GOT3 (cell line): ENCODE measurements around the gene KIF3B.
A peak's percentile ranks its signal among the peaks of the same experiment; 100 is the strongest.
"Not testable (repeated sequence)": the region's sequence is repeated elsewhere in the genome, so short reads cannot be mapped to it uniquely, and the experiment has no call there.

ENCODE experiments used
- DNase-seq: peaks from one replicate; lab custom pipeline; 2025; ENCODE audit warnings: mixed read lengths; lab: John Stamatoyannopoulos, UW

The KIF3B gene

GRCh38 chr20:32277361-32278198, at the start of gene KIF3B:
KIF3B (plus strand) TSS chr20:32277651; CDS start chr20:32309778, 32,127 bp downstream.
- DNase-seq, result peak; percentile 72

GRCh38 chr20:32227744-32228688, 49.4 kb upstream of the KIF3B start:
- no peak for DNase-seq

GRCh38 chr20:32229251-32229747, 48.2 kb upstream of the KIF3B start:
- DNase-seq, result no peak

DNA sequence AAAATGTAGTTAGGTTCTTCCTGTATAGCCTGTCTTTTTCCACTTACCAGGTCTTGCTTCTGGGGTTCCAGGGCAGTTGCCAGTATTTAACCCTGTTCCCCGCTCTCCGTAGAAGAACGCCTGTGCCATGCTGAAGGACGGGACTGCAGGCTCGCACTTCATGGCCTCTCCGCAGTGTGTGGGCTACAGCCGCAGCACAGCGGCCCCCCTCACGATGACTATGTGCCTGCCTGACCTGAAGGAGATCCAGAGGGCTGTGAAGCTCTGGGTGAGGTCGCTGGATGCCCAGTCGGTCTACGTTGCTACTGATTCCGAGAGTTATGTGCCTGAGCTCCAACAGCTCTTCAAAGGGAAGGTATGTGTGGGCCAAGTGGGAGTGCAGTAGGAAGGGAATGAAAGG, 46.7 kb upstream of the KIF3B start:
- DNase-seq, result no peak

- DNase-seq, result no peak
Measured at GRCh38 chr20:32231245-32231644, 46.2 kb upstream of the KIF3B start.

- no peak for DNase-seq
Measured at GRCh38 chr20:32231847-32232246, 45.6 kb upstream of the KIF3B start.

DNA sequence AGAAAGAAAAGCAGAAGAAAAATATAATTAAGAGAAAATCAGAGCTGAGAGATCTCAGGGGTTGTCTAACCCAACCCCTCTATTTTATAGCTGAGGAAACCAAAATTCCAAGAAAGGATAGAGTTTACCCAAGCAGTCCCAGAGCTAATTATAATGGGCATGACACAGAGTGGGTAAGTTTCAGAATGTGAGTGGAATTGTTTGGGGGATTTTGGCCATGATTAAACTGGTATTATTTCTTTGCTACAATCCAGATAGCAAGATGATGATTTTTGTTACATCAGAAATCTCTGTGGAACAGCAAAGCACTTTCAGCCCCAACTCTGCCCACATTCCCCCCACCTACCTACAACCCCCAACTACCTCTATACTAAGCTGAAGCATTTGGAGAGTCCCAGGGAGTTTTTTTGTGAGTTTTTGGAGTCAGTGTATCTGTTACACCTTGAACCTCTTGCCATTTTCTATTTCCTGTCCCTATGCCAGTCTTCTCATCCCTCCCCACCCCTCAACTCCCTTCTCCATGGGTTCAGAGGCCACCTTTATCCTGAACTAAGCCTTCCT, 45.0 kb upstream of the KIF3B start:
- no peak for DNase-seq

DNA sequence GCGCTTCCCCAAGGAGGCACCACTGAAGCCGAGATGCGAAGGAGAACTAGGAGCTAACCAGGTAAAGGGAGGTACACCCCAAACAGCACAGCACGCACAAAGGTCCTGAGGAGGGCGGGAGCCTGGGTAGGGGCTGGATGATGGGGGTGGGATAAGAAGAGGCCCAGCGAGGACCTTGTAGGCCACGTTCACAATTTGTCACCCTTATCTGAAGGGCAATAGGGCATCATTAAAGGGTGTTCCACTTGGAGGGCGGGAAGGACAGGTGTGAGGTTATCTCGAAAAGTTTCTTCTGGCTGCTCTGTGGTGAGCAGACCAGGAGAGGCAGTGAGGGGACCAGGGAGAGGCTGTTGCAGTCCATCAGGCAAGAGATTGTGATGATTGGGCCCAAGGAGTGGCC, 44.2 kb upstream of the KIF3B start:
- DNase-seq, result no peak

DNA sequence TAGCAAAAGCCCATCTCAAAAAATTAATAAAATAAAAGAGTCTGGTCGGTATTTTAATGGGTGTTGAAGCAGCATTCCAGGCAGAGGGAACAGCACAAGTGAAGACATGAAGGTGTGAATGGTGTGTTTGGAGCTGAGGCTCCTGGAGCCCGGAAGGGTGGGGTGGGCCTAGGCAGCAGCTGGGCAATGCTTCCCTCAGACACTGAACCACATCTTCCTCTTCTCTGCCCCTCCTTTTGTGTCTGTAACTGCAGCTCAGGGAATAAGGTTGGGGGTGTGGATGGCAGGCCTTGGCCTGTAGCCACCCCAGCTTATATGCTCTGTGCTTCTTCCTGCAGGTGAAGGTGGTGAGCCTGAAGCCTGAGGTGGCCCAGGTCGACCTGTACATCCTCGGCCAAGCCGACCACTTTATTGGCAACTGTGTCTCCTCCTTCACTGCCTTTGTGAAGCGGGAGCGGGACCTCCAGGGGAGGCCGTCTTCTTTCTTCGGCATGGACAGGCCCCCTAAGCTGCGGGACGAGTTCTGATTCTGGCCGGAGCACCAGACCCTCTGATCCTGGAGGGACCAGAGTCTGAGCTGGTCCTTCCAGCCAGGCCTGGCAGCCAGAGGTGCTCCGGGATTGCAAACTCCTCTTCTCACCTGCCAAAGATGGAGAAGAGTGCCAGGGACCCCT, 43.2 kb upstream of the KIF3B start:
- no peak for DNase-seq

DNA sequence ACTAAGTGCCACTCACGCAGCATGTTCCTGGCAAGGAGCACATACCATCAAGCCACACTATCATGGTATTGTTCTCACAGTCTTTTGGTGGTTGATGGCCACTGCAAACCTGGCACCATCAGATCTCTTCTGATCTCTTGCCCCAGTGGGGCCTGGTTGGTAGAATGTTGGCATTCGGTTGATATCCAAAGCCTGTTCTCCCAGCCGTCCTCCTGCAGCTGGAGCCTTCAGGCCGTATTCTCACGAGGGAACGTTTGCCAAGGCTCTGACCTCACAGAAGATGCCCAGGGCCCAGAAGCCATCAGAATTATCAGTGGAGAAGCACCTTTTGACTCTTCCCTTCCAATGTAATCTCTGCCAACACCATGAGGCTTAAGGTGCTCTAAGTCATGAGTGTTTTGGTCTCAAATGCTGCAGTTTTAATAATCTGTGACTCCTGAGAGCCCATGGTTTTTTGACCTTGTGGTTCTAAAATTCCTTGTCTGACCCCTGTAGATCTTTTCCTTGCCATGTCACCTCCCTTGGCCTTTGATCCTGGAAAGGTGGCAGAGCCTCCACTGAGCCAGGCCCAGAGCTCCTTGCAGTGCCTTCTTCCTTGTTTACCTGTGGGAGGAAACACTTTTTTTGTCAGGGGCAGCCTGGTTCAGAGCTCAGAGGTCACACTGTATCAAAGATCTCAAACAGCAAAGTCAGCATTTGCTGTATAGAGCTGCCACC, 42.0 kb upstream of the KIF3B start:
- DNase-seq, result no peak

DNA sequence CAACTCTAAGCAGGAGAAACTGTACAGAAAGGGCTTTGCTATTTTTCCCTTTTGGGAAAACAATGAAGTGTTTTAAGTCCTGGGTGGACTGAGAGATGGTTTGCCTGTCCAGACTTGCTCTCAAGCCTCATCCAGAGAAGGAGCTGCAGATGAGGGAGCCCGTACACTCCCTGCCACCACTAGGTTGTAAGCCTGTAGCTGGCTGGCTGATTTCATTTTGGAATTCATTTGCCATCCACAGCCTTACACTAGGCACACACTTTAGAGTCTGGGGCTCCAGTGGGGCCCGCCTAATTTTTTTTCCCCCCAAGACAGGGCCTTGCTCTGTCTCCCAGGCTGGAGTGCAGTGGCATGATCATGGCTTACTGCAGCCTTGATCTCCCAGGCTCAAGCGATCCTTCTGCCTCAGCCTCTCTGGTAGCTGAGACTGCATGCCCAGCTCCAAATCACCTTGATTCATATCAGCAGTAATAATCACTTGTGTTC, 41.4 kb upstream of the KIF3B start:
- no peak for DNase-seq

- no peak for DNase-seq
Measured at GRCh38 chr20:32236819-32237218, 40.6 kb upstream of the KIF3B start.

- no peak for DNase-seq
Measured at GRCh38 chr20:32237419-32237818, 40.0 kb upstream of the KIF3B start.

DNA sequence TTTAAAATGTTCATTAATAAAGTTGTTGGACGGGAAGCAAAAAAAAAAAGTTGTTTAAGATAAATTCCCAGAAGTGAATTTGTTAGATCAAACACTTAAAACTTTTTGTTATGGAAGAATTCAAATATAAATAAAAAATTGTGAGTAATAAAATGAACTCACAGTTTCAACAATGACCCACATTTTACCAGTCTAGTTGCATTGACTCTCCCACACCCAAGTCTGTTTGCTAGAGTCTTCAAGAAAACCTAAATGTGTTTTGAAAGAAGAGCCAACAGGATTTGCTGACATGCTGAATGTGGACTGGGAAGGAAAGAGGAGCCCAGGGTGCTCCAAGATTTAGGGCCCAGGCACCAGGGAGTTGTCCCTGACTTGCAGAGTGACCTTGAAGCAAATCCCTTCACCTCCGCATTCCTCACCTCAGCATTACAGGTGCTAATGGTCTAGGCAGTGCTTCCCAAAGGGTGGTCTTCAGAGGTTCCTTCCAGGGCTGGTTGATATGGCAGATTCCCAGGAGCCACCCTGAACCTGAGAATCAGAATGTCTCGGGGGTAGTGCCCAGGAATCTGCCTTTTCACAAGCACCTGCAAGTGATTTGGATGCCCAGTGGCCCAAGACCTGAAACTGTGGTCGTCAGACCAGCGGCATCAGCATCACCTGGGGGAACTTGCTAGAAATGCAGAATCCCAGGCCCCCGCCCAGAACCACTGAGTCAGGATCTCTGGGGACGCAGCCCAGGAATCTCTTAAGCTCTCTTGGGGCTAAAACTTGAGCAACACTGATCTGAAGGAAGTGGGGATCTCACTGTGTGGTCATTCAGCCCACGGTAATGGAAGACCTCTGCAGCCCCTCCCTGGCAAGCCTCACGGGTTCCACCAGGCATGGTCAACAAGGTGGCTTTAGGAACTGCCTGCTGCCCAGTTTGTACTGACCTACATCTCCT, 38.7 kb upstream of the KIF3B start:
- no peak for DNase-seq

DNA sequence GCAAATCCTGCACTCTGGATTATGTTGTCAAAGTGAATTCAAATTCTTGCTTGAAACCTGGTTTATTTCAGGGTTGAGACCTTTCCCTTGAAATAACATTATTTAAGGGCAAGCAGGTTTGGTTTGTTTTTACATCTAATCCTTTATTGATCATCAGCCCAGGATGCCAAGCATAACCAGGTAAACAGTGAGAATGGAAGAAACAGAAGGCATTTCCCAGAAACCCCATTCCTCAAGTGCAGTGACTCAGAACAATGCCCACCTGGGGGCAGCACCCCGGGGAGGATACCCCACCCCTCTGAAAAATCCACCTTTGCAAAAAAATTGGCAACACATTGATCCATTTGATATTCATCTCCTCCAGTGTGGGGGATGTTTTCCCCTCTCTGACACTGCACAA, 37.2 kb upstream of the KIF3B start:
- no peak for DNase-seq

DNA sequence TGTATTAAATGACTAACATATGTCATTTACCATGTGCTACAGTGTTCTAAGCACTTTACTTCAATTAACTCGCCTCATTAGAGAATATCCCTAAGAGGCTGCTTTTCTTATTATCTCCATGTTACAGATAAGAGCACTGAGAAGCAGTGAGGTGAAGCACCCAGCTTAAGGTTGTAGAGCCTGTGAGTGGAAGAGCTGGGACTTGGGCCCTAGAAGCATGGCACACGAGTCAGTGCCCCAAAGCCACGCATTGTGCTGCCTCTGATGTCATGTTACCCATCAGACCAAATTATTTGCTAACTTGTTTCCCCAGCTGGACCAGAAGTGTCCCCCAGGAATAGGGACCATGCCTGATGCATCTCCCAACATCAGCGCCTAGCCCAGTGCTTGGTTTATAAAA, 35.6 kb upstream of the KIF3B start:
- no peak for DNase-seq

DNA sequence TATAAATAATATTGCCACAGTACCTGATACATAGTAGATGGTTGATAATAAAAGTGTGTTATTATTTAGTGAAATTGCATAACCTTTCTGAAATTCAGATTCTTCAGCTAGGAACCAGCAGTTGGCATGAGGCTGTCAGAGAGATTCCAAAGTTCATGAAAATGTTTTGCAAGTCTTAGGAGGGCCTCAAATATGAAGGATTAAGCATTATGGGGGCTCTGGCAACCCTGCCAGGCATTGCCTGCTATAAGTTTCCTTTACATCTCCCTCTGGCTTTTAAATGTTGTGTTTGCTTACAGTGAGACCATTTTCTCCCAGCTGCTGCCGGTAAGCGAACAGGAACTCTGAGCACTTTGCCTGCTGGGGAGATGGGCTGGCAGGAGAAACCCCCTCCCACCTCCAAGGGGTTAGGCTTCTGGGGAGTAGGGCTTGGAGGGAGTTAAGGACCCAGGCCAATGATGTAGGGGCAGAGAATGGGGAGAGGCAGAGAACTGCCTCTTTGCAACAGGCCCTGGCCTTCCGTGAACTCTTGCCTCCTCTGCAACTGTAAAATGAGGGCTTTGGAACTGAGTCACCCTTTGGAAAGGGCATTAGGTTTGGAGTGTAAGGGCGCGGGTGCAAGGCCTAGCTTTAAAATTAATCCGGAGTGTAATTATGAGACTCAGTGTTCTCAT, 33.2 kb upstream of the KIF3B start:
- no peak for DNase-seq

DNA sequence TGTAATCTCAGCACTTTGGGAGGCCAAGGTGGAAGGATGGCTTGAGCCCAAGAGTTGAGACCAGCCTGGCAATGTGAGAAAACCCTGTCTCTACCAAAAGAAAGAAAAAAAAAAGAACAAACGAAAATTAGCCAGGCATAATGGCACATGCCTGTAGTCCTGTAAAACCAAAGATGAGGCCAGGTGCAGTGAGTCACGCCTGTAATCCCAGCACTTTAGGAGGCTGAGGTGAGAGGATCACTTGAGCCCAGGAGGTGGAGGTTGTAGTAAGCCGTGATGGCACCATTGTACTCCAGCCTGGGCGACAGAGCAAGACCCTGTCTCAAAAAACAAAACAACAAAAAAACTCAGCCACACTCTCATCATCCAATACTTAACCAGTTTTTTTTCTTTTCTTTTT, 32.5 kb upstream of the KIF3B start:
- no peak for DNase-seq

DNA sequence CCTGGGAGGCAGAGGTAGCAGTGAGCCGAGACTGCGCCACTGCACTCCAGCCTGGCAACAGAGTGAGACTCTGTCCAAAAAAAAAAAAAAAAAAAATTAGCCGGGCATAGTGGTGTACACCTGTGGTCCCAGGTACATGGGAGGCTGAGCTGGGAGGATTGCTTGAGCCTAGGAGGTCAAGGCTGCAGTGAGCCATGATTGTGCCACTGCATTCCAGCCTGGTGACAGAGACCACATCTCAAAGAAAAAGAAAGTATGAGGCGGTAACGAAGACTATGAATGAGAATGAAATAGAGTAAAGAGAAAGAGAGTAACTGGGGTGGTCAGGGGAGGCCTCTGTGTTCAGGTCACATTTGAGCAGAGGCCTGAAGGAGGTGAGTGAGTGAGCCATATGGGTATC, 31.2 kb upstream of the KIF3B start:
- DNase-seq, result not testable (repeated sequence)
